HepG2 (cell line): ENCODE results near the gene PPP1R12A. TPM values are rescaled to one million over a fixed set of nuclear protein-coding genes. Genes with fewer than 3 reads are reported as not detected.

Experiments
- CBX1 ChIP-seq: IDR thresholded peaks from one replicate; pipeline ENCODE4 v1.6.1; 2016; ENCODE audit warnings: antibody characterized with exemption, low read depth
- HOXA9 ChIP-seq: sonication (generic); formaldehyde crosslinking; IDR thresholded peaks from 2 replicates; pipeline ENCODE4 v1.8.1; 2022; ENCODE audit warnings: missing genetic modification reagents, mild to moderate bottlenecking, moderate library complexity, borderline replicate concordance
- IRF2 ChIP-seq: IDR thresholded peaks from 2 replicates; pipeline ENCODE4 v1.6.1; 2018; ENCODE audit warnings: missing genetic modification reagents, missing compliant biosample characterization
- MAZ ChIP-seq, 2 experiments: sonication (generic) in 1 of 2; formaldehyde crosslinking in 1 of 2; IDR thresholded peaks; 2 replicates each; pipeline versions ENCODE4 v1.5.0 to v1.6.1; 2012 to 2020; ENCODE audit warnings: low read depth in 2 of 2, mild to moderate bottlenecking in 2 of 2, borderline replicate concordance in 1 of 2, improper control_type of control experiment in 1 of 2, low read length in 1 of 2, missing genetic modification reagents in 1 of 2, moderate library complexity in 1 of 2
- MTF1 ChIP-seq: sonication (generic); formaldehyde crosslinking; IDR thresholded peaks from 2 replicates; pipeline ENCODE4 v1.5.0; 2020; ENCODE audit warnings: missing genetic modification reagents
- PPARG ChIP-seq: conservative IDR thresholded peaks from 2 replicates; pipeline ENCODE4 v1.6.1; 2016; ENCODE audit warnings: missing biosample characterization, missing genetic modification reagents
- RBM39 ChIP-seq: fragments of 200-400 bp; formaldehyde crosslinking; IDR thresholded peaks from one replicate; pipeline ENCODE4 v1.6.1; 2018; ENCODE audit warnings: antibody characterized with exemption, mild to moderate bottlenecking, low read depth, low read length; ENCODE audit not compliant: poor library complexity, severe bottlenecking
- SALL1 ChIP-seq: sonication (generic); formaldehyde crosslinking; IDR thresholded peaks from 2 replicates; pipeline ENCODE4 v1.8.0; 2022; ENCODE audit warnings: mild to moderate bottlenecking, missing genetic modification reagents
- SRSF9 ChIP-seq: fragments of 200-400 bp; formaldehyde crosslinking; IDR thresholded peaks from 2 replicates; pipeline ENCODE4 v1.6.1; 2018; ENCODE audit warnings: borderline replicate concordance, mild to moderate bottlenecking, low read depth, low read length; ENCODE audit not compliant: insufficient read depth, poor library complexity, severe bottlenecking
- THYN1 ChIP-seq: sonication (generic); formaldehyde crosslinking; IDR thresholded peaks from 2 replicates; pipeline ENCODE4 v1.8.1; 2023; ENCODE audit warnings: low read depth, mild to moderate bottlenecking, moderate library complexity, missing genetic modification reagents, borderline replicate concordance
- XBP1 ChIP-seq: sonication (generic); formaldehyde crosslinking; IDR thresholded peaks from 2 replicates; pipeline ENCODE4 v1.5.0; 2020; ENCODE audit warnings: missing genetic modification reagents
- YEATS4 ChIP-seq: sonication (generic); formaldehyde crosslinking; IDR thresholded peaks from 2 replicates; pipeline ENCODE4 v1.4.0; 2020; ENCODE audit warnings: missing genetic modification reagents, borderline replicate concordance
- YY1 ChIP-seq: IDR thresholded peaks from 2 replicates; pipeline ENCODE4 v1.6.1; 2011; ENCODE audit warnings: low read length, low read depth, moderate library complexity, mild to moderate bottlenecking; ENCODE audit not compliant: insufficient read depth, insufficient replicate concordance
- ZKSCAN1 ChIP-seq: fragments of 150-350 bp; IDR thresholded peaks from 2 replicates; pipeline ENCODE4 v1.6.1; 2014; ENCODE audit warnings: low read length
- ZNF225 ChIP-seq: sonication (generic); formaldehyde crosslinking; IDR thresholded peaks from 2 replicates; pipeline ENCODE4 v1.4.0; 2020; ENCODE audit warnings: mild to moderate bottlenecking, missing genetic modification reagents
- ZNF263 ChIP-seq: sonication (generic); formaldehyde crosslinking; IDR thresholded peaks from 2 replicates; pipeline ENCODE4 v1.4.0; 2020; ENCODE audit warnings: missing genetic modification reagents
- ZNF264 ChIP-seq: sonication (generic); formaldehyde crosslinking; IDR thresholded peaks from 2 replicates; pipeline ENCODE4 v1.4.0; 2020; ENCODE audit warnings: missing genetic modification reagents
- ZNF335 ChIP-seq: sonication (generic); formaldehyde crosslinking; IDR thresholded peaks from 2 replicates; pipeline ENCODE4 v1.4.0; 2020; ENCODE audit warnings: missing genetic modification reagents
- ZNF761 ChIP-seq: sonication (generic); formaldehyde crosslinking; conservative IDR thresholded peaks from 2 replicates; pipeline ENCODE4 v1.4.0; 2020; ENCODE audit warnings: mild to moderate bottlenecking, missing genetic modification reagents
- ZNF891 ChIP-seq: sonication (generic); formaldehyde crosslinking; IDR thresholded peaks from 2 replicates; pipeline ENCODE4 v1.5.0; 2020; ENCODE audit warnings: mild to moderate bottlenecking, missing genetic modification reagents
- polyA plus RNA-seq, 8 experiments: library from polyadenylated mRNA; depleted of rRNA in 3 of 8; stranded (reverse) in 7 of 8; unstranded in 1 of 8; fragments of >200 nt; fragmentation: Illumina TruSeq in 4 of 8; extraction: Trizol in 4 of 8; gene quantifications; 2 replicates each; pipeline versions ENCODE4 v1.2.1 to v1.2.3, GENCODE V29; 2011 to 2016; ENCODE audit warnings: low read depth in 4 of 8, missing spikeins in 1 of 8, mixed read lengths in 1 of 8; ENCODE audit not compliant: insufficient read depth in 1 of 8
- total RNA-seq, 5 experiments: library from RNA; depleted of rRNA; stranded (reverse); fragments of >200 nt; fragmentation: Illumina TruSeq; extraction: Trizol; gene quantifications; 2 replicates each; pipeline ENCODE4 v1.2.3, GENCODE V29; 2016; ENCODE audit warnings: low read depth in 1 of 5
- TF ChIP-seq, protein P1 (sequence below): sonication (generic); formaldehyde crosslinking; conservative IDR thresholded peaks from 2 replicates; pipeline ENCODE4 v1.4.0; 2020; ENCODE audit warnings: missing genetic modification reagents
- TF ChIP-seq, protein P2 (sequence below), 2 experiments: fragments of 450-650 bp in 1 of 2; sonication (generic) in 1 of 2; formaldehyde crosslinking; IDR thresholded peaks; 2 replicates each; pipeline versions ENCODE4 v1.5.0 to v1.8.0; 2020 to 2022; ENCODE audit warnings: mild to moderate bottlenecking in 1 of 2, missing genetic modification reagents in 1 of 2
- TF ChIP-seq, protein P3 (sequence below): sonication (generic); formaldehyde crosslinking; IDR thresholded peaks from 2 replicates; pipeline ENCODE4 v1.8.1; 2023; ENCODE audit warnings: mild to moderate bottlenecking, inconsistent platforms, moderate library complexity, missing genetic modification reagents, borderline replicate concordance
- TF ChIP-seq, protein P4 (sequence below): sonication (generic); formaldehyde crosslinking; IDR thresholded peaks from 2 replicates; pipeline ENCODE4 v1.8.0; 2022; ENCODE audit warnings: missing genetic modification reagents, mild to moderate bottlenecking, inconsistent platforms, borderline replicate concordance

The PPP1R12A gene
- total and polyA plus RNA-seq, 2 of the 13 experiments (the other 11 are each of a cell fraction or from before 2014, with no cell fraction given) = 23.8 to 50.0 TPM

DNA sequence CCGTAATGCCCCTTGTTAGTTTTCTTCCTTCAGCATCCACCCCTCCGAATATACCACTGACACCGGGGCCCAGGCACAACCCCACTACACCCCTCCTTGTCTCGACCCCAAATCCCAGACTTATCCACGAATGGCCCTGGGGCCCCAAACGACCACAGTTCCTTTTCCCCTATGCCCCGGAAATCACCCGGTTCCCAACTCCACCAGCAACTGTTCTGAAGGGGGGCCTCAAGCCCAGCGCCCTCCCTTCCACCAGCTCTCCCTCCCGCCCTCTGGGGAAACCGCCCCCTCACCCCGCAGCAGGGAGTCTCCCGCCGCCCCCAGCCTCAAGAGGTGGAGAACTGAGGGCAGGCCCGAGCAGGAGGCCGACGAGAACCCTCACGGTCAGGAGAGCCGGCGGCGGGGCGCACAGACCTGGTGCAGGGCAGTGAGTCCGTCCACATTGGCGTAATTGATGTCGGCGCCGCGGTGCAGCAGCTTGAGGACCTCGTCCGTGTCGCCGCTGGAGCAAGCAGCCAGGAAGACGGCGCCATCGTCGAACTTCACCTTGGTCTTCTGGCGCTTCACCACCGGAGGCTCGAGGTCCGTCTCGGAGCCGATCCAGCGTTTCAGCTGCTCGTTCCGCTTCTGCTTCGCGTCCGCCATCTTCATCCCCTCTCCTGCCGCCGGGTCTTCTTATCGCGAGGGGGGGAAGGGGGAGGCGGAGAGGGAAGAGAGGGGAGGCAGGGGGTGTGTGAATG, 446 bp downstream of the PPP1R12A start (continued):
- TF ChIP-seq, protein P1, sequence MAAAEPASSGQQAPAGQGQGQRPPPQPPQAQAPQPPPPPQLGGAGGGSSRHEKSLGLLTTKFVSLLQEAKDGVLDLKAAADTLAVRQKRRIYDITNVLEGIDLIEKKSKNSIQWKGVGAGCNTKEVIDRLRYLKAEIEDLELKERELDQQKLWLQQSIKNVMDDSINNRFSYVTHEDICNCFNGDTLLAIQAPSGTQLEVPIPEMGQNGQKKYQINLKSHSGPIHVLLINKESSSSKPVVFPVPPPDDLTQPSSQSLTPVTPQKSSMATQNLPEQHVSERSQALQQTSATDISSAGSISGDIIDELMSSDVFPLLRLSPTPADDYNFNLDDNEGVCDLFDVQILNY (CRISPR knock-in tag) = no peak
- TF ChIP-seq MAZ (IDR thresholded peaks at IDR 0.05; ENCODE audit: borderline replicate concordance, low read depth, low read length) = 0 out of 2 replicates have a peak, but pooled peaks have one; percentile 30
- TF ChIP-seq MAZ (CRISPR knock-in tag; IDR thresholded peaks at IDR 0.05; ENCODE audit: low read depth) = no peak; the same call in 1 of the 2 replicates
- no peak for TF ChIP-seq IRF2 (CRISPR knock-in tag)
- peak; percentile 44; the same call in 1 of the 2 replicates for TF ChIP-seq SALL1
- TF ChIP-seq, protein P2, sequence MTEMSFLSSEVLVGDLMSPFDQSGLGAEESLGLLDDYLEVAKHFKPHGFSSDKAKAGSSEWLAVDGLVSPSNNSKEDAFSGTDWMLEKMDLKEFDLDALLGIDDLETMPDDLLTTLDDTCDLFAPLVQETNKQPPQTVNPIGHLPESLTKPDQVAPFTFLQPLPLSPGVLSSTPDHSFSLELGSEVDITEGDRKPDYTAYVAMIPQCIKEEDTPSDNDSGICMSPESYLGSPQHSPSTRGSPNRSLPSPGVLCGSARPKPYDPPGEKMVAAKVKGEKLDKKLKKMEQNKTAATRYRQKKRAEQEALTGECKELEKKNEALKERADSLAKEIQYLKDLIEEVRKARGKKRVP (CRISPR knock-in tag; IDR thresholded peaks at IDR 0.05) = 0 out of 4 replicates have a peak, but pooled peaks of 1 of the 2 experiments have one; percentile 39
- peak; percentile 74 for TF ChIP-seq YEATS4 (CRISPR knock-in tag)
- TF ChIP-seq ZNF891 = peak; percentile 31; the same call in 1 of the 2 replicates
- TF ChIP-seq ZNF263 (CRISPR knock-in tag) = 0 out of 2 replicates have a peak, but pooled peaks have one; percentile 21
- TF ChIP-seq ZNF335 (CRISPR knock-in tag) = 0 out of 2 replicates have a peak, but pooled peaks have one; percentile 11
- peak; percentile 86 for TF ChIP-seq YY1
- peak; percentile 32; the same call in 1 of the 2 replicates for TF ChIP-seq ZNF225 (CRISPR knock-in tag)
- TF ChIP-seq XBP1 = no peak
- TF ChIP-seq, protein P3, sequence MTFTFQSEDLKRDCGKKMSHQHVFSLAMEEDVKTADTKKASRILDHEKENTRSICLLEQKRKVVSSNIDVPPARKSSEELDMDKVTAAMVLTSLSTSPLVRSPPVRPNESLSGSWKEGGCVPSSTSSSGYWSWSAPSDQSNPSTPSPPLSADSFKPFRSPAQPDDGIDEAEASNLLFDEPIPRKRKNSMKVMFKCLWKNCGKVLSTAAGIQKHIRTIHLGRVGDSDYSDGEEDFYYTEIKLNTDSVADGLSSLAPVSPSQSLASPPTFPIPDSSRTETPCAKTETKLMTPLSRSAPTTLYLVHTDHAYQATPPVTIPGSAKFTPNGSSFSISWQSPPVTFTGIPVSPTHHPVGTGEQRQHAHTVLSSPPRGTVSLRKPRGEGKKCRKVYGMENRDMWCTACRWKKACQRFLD (CRISPR knock-in tag) = no peak
- no peak for TF ChIP-seq SRSF9
- peak; percentile 66 for TF ChIP-seq RBM39
- peak; percentile 64; the same call in 1 of the 2 replicates for TF ChIP-seq HOXA9 (CRISPR knock-in tag)
- TF ChIP-seq, protein P4, sequence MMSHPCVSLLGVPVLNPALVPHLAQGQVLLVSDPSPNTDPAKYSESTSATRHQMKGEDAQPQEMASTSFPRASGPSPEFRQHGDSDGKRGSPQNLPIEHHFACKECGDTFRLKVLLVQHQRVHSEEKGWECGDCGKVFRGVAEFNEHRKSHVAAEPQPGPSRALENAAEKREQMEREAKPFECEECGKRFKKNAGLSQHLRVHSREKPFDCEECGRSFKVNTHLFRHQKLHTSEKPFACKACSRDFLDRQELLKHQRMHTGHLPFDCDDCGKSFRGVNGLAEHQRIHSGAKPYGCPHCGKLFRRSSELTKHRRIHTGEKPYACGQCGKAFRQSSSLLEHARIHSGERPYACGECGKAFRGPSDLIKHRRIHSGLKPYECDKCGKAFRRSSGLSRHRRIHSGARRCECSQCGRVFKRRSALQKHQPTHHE (CRISPR knock-in tag) = 0 out of 2 replicates have a peak, but pooled peaks have one; percentile 42
- 0 out of 2 replicates have a peak, but pooled peaks have one; percentile 32 for TF ChIP-seq THYN1 (CRISPR knock-in tag)
- TF ChIP-seq ZKSCAN1 = no peak
- TF ChIP-seq PPARG = no peak
- 0 out of 2 replicates have a peak, but pooled peaks have one; percentile 11 for TF ChIP-seq ZNF761 (CRISPR knock-in tag)
- no peak for TF ChIP-seq CBX1
- 0 out of 2 replicates have a peak, but pooled peaks have one; percentile 8 for TF ChIP-seq ZNF264 (CRISPR knock-in tag)
- TF ChIP-seq MTF1 (CRISPR knock-in tag) = no peak
